ENCODE data around the gene DENND5B.

DNA sequence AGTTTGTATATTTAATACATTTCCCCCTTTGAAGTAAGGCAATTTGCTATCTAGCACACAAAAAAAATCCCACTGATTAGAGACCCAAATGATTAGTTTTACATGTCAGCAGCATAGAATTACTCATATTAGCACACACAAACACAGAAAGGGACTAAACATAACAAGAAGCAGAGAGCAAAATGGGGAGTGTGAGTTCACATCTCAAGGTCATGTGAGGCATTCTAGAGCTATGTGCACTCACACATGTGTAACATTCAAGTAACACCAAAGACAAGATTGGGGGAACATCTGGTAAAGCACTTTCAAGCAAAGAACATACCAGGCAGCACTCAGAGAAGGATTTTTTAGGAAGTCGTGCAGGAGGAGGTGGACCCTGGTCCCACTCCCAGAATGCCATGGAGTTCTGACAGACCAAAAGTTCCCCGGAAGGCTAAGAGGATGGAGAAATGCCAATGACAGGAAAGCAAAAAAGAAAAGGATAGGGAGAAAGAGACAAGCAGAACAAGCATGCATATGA, 159.2 kb downstream of the DENND5B start:
- TF ChIP-seq, protein P1, sequence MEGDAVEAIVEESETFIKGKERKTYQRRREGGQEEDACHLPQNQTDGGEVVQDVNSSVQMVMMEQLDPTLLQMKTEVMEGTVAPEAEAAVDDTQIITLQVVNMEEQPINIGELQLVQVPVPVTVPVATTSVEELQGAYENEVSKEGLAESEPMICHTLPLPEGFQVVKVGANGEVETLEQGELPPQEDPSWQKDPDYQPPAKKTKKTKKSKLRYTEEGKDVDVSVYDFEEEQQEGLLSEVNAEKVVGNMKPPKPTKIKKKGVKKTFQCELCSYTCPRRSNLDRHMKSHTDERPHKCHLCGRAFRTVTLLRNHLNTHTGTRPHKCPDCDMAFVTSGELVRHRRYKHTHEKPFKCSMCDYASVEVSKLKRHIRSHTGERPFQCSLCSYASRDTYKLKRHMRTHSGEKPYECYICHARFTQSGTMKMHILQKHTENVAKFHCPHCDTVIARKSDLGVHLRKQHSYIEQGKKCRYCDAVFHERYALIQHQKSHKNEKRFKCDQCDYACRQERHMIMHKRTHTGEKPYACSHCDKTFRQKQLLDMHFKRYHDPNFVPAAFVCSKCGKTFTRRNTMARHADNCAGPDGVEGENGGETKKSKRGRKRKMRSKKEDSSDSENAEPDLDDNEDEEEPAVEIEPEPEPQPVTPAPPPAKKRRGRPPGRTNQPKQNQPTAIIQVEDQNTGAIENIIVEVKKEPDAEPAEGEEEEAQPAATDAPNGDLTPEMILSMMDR (conservative IDR thresholded peaks at IDR 0.05) = no peak
- TF ChIP-seq EZH2 (IDR thresholded peaks at IDR 0.05; ENCODE audit: low read depth) = no peak
